ENCODE results near the gene ARHGAP22.

Gene ARHGAP22

DNA sequence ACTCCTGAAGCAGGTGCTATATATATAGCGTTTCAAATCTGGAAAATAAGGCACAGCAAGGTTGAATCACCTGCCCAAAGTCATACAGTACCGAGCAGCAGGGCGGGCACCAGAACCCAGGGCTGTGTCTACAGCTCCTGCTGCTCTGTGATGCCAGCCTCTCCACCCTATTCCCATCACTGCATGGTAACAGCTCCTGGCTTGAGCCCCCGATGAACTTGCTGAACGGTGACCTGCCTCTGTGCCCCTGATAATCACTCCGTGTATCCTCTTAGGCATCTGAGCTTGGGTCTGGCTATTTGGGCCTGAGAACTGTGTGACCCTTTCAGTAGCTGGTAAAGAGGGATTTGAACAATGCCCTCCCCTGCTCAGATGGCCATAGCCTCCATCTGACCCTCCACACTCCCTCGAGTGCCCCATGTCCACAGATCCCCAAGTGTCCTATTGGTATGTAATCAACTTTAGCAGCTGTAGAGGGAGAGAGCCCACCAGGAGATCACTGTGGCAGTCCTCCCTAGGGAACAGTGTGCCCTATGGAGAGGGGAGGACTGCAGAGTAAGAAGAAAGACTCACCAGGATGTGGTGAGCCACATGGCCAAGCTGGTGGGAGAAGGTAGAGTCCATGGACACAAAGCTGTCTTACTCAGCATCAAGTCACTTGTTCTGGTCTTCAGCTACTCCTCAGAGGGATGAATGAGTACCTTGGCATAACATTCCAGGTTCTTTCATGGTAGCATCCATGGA, 1.1 kb upstream of the ARHGAP22 start:
- DNase-seq: no peak

DNA sequence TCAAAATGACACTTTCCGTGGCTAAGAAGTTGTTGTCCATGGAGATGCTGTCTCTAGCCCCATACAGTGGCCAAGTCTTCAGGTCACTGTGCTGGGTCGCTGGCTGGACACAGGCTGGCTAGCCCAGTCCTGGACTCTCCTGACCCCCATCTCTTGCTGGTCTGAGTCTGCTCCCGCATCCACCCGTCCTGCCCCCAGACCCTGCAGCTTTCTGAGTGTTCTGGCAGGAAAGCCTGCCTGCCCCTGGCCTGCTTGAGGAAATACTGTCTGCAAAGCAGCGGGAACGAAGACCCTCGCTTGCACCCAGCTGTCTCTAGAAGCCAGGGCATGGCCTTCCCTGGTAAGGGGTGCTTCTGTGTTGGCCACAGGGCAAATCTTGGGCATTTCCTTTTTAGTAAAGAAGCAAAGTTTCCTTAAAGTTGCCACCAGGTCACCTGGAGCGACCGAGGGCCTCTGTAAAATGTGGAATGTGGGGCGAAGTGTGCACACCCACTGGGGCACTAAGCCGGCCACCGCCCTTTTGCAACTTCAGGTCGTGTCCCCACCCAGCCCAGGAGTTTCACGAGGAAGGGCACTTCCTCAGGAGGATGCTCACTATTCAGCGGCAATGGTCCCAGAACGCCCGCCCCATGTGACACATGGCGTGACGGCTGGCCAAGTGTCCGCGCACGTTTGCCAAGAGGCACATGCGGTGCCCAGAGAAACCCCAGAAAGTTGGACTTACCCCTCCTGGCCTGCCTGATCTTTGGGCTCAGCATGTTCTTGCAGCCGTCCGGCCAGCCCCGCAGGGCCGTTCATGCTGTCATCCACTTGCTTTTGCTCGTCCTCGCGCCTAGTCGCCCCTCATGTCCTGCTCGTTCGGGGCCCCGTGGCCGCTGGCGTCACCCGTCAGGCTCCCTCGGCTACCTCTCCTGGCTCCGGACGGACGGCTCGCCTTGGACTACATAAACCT, 558 bp downstream of the ARHGAP22 start:
- DNase-seq: no peak

DNA sequence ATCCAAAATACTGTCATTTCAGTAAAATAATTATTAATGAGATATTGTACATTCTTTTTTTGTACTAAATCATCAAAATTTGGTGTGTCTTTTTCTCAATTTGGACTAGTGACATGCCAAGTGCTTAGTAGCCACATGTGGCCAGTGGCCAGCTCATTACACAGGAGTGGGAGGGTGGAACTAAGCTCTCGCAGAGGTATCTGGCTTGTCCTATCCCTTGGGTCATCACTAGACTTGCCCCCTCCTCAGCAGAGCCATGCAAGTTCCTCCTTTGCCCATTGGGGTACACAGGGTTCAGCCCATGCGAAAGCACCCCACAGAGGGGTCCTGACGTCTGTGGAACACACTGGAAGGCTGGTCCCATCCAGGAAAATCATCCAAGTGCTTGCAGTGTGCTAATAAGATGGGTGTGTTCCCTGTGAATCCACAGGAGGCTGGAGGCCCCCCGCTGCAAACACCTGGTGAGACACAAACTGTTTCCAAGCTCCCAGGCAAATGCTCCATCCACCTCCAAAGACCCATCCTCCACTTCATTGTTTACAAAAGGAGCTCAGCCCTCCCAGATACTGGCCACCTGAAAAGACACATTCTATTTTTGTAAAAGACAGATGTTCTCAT, 1.3 kb downstream of the ARHGAP22 start:
- no peak for DNase-seq

DNA sequence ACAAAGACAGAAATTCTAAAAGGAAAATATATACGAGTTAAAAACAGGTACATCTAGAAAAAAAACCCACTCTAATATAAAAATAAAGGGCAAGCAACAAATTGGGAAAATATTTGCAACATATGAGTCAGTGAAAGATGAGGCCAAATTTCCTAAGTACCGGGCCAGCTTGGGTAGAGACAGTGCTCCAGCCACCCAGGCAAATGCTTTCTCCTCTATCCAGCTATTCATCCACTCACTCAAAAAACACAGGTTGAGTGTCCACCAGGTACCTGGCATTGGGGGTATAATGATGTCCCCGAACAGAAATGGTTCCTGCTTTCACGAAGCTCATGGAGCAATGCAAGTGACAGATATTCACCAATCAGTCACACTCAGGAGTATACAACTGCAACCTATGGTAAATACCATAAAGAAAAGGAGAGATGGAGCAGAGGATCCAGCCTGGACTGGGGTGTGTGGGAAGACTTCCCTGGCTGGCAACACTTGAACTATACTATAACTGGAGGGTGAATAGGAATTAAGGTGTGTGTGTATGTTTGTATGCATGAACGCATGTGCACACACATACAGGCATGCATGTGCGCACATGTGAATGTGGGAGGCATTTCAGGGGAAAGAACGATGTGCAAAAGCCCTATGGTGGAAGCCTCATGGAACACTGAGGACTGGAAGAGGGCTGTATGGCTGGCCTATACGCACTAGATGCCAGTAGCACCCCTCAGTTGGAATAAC, 2.3 kb downstream of the ARHGAP22 start:
- no peak for DNase-seq

DNA sequence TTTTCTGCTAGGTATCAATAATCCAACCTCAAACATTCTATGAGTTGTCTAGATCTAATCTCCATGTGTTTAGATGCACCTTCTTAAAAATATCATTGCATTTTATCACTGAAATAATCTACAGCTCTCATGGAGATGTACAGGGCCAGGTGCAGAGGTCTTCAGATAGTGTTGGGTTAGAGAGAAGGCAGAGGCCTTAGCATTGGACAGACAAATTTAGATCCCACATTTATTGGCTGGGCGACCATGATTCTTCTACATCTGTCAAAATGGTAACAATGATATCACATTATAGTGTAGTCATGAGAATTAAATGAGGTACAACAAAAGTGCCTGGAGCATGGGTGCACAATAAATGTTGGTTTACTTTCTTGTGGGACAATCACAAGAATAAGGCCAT, 3.1 kb downstream of the ARHGAP22 start:
- DNase-seq: no peak

DNA sequence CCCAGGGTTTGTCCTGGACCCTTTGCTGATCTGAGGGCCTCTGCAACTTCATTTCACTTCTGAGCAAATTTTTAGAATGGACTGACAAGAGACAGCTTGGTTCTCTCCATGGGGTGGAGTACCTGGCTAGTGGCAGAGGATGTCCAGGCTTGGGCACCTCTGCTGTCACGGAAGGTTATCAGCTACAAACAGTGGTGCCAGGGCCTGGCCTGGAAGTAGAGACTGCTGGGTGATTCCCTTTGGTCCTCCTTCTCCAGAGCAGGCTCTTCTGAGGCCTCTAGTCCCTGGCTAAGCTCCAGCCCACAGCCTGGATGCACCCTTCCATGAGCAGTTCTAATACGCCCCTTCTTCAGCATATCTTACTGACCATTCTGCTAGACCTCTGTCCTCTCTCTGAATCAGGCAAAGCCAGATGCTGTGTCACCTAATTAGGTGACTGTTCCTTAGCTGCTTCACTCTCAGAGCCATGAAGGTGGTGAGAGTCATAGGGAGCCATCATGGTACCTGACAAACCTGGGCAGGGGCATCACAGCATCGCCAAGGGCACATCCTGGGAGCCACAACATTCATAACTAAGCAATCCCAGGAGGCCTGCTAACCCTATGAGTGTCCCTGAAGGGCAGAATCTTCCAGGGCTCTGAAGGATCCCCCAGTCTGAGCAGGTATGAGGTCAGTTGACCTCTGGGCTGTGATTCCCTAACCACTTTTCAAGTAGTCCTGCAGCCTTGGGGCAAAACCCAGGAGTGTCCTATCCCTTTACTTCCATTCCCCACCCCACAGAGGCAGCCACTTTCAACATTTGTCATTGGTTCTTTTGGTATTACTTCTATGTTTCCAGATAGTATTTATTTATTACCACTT, 4.0 kb downstream of the ARHGAP22 start:
- DNase-seq: no peak

DNA sequence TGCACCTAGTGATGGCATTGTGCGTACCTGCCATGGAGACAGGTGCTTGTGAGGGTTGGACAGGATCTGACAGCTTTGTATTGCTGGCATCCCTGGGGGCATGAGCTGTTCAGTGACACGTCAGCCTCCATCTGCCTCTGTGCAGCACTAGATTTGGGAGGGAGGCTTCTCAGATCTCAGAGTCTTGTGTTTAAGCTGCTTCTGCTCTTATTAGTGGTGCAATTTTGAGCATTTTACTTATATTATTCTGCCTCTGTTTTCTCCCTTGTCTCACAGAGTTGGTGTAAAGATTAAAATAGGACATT, 5.1 kb downstream of the ARHGAP22 start:
- no peak for DNase-seq

DNA sequence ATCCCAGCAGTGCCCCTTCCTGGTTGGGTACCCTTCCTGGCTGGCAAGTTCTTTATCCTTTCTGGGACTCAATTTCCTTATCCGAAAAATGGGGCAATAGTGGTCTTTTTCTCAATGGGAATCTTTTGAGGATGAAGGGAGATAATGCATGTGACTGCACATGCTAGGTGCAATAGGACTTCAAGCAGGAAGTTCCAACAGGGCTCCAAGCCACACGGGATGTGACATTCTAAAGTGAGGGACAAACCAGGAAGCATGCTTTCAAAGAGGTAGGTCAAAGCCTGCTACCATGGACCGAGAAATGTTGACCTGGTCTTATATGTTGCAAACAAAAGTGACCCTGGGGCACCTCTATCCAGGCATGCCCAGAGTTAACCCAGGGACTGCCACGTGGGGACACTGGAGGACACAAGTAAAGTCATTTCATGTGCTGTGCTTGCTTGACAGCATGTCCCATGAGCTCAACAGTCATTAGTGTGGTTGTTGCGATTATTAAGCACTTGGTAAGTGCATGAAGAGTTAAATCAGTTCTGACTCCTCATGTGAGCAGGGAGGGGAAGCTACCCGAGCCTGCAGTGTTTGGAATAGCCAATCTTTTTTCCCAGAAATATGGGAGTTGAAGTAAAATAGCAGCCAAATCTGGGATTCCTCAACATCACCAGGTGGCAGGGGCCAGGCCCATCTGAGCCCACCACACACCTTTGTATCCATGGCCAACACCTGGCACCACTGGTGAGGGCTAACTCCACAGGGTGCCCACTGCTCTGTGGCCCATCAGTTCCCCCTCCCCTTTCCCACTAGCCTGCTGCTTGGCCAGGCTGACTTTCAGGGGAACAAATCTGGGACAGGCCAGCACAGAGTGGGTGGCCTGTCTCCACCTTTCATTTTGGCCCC, 5.7 kb downstream of the ARHGAP22 start:
- DNase-seq: no peak

DNA sequence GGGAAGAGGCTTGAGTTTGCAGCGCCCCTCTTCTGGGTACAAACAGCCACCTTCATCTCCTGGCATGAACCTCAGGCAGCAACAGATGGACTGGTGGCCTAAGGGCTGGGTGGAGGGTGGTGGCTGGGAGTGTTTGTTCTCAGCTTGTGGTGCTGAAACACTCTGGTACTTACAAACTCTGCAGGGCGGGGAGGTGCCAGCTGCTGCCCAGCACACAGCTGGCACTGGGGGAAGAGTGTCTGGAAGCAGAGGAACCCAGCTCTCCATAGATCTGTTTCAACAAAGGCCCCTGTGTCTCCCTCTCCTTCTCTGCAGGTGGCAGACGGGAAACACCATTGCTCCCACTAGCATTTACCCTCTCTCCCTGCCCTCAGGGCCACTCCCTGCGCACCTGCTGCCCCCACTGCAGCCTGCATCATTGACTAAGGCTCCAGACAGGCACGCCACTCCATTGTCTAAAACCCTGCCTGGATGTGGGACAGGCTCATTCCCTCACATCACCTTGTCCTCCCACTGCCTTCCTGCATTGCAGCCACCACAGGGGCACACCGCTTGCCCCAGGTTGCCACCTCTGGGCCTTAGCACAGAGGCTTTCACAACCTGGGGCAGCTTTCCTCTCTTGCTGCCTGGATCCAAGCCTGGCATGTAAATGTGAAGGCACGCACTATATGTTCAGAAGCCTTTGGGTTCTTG, 6.5 kb downstream of the ARHGAP22 start:
- DNase-seq: no peak

DNA sequence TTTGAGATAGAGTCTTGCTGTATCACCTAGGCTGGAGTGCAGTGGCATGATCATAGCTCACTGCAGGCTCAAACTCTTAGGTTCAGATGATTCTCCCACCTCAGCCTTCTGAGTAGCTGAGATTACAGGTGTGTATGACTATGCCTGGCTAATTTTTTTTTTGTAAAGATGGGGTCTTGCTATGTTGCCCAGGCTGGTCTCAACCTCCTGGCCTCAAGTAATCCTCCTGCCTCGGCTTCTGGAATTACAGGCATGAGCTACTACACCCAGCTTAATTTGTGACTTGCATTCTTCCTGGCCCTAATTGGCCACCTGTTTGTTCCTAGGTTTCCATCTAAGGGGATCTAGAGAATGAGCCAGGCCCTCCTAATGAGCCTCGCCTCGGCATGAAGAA, 9.3 kb downstream of the ARHGAP22 start:
- no peak for DNase-seq

DNA sequence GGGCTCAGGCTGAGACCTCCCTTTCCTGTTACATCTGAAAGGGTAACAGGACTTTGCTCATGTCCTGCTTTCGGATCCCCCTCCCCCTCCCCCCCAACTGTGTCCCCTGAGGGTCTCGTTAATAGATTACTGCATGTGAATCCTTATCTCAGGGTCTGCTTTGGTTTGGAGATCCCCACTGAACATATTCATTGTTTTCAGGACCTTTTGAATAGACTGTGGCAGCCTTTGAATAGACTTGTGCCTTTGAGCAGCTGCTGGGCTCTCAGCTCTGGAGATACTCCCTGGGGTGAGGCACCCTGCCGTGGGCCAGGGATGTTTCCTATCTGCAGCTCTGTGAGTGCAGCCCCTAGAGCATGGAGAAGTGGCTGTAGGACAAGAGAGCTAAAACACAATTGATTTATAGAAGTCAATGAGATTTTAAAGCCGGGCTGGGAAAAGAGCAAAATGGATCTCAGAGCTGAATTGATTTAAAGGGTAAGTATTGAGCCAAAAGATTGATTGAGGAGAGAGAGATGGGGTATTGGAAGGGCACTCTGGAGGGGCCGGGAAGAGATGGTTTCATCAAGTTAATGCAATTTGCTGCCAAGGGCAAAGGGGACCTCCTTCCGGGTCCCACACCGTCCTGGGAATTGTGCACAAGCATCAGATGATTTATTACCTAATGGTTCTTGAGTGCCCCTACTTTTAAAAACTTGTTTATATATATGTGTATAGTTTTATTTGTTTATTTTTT, 9.9 kb downstream of the ARHGAP22 start:
- no peak for DNase-seq

DNA sequence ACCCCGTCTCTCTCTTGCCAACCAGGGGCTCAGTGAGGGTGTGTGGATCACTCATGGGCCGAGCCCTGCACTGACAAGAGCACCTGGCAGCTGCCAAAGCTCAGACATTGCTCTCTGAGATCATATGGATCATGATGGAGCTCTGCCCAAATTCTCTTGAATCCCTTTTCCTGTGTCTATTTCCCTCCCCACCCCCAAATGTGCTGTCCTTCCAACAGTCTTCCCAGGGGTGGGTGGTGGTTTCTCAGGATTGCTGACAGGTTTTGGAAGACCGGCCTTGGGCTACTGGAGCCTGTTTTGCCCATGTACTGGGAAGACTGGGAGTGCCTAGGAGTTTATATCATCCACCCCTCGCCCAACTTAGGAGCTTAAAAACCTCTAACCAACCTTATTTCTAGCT, 10.5 kb downstream of the ARHGAP22 start:
- DNase-seq: no peak

DNA sequence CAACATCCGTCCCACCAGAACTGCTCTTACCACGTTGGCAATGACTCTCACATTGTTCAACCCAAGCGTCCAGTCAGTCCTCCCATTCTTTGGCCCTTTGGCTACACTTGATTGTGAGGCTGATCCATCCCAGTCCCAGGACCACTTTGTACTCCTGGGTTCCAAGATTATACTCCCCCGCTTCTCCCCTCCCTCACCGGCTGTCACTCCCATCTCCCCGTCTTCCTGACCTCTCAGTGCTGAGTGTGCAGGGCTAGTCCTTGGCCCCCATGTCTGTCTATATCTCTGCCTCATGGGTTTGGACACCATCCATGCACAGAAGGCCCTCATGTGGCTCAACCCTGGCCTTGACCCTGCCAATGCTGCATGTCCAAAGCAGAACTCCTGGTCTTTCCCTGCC, 12.5 kb downstream of the ARHGAP22 start:
- no peak for DNase-seq

DNA sequence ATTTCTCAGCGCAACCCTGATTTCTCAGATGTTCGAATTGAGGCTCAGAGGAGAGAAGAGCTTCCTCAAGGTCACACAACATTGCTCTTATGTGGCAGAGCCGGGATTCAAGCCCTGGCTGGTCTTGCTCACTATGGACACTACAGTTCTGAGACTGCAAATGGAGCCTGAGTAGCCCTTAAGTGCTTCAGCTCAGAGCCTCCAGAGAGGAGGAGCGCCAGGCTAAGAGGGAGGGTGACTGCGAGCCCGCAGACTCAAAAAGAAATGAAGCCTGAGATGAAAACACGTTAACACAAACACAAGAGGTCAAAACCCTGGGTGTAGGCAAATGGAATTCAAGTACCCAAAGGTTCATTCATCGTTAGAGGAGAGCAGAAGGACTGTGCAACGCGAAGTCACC, 13.9 kb downstream of the ARHGAP22 start:
- no peak for DNase-seq

DNA sequence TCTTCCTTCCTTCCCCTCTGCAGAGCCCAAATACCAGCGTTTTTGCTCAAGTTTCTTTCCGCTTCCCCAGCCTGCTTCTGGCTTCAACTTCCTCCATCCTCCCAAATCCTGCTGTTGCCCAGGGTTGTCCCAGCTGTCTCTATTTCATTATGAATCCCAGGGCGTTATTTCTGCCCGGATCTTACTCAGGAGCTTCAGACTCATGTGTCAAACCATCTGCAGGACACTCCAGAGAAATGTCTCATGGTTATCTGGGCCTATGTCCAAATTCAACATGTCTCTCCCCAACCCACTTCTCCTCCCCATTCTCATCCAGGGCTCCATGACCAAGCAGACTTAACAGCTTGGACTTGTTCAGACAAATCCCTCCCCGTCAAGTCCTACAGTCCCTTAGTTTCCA, 15.6 kb downstream of the ARHGAP22 start:
- no peak for DNase-seq

DNA sequence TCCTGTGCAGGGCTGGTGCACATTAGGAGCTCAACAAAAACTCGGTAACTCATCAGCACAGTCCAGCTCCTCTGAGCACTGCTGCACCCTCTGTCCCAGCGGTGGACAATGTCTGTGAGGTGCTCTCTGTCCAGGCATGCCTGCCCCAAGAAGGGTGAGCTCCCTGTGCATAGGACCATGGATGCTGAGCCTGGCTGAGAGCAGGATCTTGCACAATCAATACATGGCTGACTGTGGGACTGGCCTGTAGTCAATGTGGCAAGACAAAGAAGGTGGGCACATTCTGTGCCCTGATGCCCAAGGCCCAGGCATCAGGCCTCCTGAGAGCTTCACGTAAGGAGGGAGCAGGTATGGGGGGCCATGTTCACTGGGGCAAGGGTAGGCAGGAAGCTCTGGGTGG, 17.1 kb downstream of the ARHGAP22 start:
- no peak for DNase-seq

DNA sequence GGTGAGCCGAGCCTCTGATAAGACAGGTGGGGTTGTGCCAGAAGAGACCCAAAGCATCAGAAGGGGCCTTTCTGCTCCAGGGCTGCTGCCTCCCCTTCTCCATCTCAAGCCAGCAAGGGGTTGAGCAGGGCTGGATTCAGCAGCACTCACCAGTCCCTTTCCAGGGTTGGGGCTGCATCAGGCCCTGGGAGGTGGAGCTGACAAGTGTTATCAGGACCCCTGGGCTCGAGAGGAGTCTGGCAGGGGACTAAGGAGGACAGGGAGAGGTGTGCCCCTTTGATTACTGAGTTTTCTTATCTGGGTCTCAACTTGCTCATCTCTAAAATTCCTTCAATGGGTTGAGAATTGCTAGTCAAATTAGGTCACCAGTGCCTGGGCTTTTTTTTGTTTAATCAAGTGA, 17.8 kb downstream of the ARHGAP22 start:
- no peak for DNase-seq

DNA sequence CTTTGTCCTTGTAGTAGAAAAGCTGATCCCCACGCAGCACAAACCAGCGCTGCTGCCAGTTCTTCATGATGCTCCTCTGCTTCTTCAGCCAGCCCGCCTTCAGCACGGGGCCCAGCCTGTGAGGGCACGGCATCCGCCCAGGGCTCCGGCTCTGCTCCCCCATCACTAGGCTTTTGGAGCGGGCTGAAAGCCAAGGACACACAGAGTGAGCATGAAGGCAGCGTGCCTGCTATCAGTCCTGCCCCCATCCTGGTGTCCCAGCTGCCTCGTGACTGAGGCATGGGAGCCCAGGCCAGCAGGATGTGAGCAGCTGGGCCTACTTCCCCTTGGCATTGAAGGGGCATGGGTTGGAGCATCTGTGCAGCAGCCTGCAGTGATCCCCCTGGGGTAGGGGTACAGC, 21.9 kb downstream of the ARHGAP22 start:
- no peak for DNase-seq

DNA sequence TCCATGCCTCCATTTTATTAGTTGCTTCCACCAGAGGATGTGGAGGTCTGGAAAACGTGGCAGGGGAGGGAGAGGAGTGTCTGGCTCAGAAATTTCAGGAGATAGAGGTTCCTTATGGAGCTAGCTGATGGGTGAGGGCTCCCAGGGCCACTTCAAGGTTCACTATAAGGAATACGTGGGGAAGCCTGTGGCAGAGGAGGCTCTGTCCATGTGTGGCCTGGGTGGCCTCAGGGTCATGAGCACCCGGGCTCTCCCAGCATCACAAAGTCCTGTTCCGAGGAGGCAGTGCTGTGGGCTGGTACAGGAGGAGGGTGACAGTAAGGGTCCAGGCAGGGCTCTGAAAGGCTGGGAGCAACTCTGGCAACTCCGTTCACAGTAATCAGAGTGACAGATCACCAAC, 24.6 kb downstream of the ARHGAP22 start:
- DNase-seq: no peak

Measured in activated CD4-positive, alpha-beta T cell treated with anti-CD3 and anti-CD28 coated beads for 4 hours (primary cell).